GM12864 (cell line): ENCODE results near the gene RPL37A.

Experiments
- DNase-seq: peaks from one replicate; pipeline ENCODE4 v3.0.0-alpha.2; 2011; ENCODE audit warnings: low read depth
- H3K4me3 ChIP-seq: 2 replicates; pipeline ENCODE4 v1.5.1; 2011; ENCODE audit warnings: mild to moderate bottlenecking, low read depth, low read length, control low read depth
- CTCF ChIP-seq: IDR thresholded peaks from 2 replicates; pipeline ENCODE4 v1.5.1; 2011; ENCODE audit warnings: low read depth, mild to moderate bottlenecking, moderate library complexity, low read length, control low read depth, inconsistent platforms; ENCODE audit errors: missing control alignments

The RPL37A gene

GRCh38 chr2:216525972-216526371, 27.3 kb downstream of the RPL37A start:
- TF ChIP-seq CTCF: no peak
- DNase-seq: no peak
- no peak overlapping the region for H3K4me3 ChIP-seq

GRCh38 chr2:216526939-216527338, 28.3 kb downstream of the RPL37A start:
- no peak for TF ChIP-seq CTCF
- H3K4me3 ChIP-seq: no peak overlapping the region
- no peak for DNase-seq

GRCh38 chr2:216527600-216527999, 29.0 kb downstream of the RPL37A start:
- TF ChIP-seq CTCF: no peak
- no peak overlapping the region for H3K4me3 ChIP-seq
- DNase-seq: no peak

GRCh38 chr2:216532562-216532961, 33.9 kb downstream of the RPL37A start:
- DNase-seq: no peak
- no peak overlapping the region for H3K4me3 ChIP-seq
- no peak for TF ChIP-seq CTCF

- DNase-seq: no peak
- H3K4me3 ChIP-seq: no peak overlapping the region
- no peak for TF ChIP-seq CTCF
Measured at GRCh38 chr2:216533609-216534008, 35.0 kb downstream of the RPL37A start.

GRCh38 chr2:216534809-216535208, 36.2 kb downstream of the RPL37A start:
- TF ChIP-seq CTCF: no peak
- no peak overlapping the region for H3K4me3 ChIP-seq
- no peak for DNase-seq

GRCh38 chr2:216535454-216535995, 36.9 kb downstream of the RPL37A start:
- no peak for DNase-seq
- no peak overlapping the region for H3K4me3 ChIP-seq
- no peak for TF ChIP-seq CTCF
